ENCODE measurements around the gene RADX.

RADX gene

GRCh38 chrX:106672527-106672926, 60.7 kb downstream of the RADX start:
- TF ChIP-seq, protein P1, sequence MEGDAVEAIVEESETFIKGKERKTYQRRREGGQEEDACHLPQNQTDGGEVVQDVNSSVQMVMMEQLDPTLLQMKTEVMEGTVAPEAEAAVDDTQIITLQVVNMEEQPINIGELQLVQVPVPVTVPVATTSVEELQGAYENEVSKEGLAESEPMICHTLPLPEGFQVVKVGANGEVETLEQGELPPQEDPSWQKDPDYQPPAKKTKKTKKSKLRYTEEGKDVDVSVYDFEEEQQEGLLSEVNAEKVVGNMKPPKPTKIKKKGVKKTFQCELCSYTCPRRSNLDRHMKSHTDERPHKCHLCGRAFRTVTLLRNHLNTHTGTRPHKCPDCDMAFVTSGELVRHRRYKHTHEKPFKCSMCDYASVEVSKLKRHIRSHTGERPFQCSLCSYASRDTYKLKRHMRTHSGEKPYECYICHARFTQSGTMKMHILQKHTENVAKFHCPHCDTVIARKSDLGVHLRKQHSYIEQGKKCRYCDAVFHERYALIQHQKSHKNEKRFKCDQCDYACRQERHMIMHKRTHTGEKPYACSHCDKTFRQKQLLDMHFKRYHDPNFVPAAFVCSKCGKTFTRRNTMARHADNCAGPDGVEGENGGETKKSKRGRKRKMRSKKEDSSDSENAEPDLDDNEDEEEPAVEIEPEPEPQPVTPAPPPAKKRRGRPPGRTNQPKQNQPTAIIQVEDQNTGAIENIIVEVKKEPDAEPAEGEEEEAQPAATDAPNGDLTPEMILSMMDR (IDR thresholded peaks at IDR 0.05; ENCODE audit: extremely low read depth, insufficient read depth, missing control alignments): no peak
- in situ Hi-C loops (cut with MboI; ENCODE audit: low pct_unique_long_range_greater_than_20kb, low sequenced_read_pairs, unreplicated experiment): no loop called here
- no peak for DNase-seq (ENCODE audit: low spot score)

DNA sequence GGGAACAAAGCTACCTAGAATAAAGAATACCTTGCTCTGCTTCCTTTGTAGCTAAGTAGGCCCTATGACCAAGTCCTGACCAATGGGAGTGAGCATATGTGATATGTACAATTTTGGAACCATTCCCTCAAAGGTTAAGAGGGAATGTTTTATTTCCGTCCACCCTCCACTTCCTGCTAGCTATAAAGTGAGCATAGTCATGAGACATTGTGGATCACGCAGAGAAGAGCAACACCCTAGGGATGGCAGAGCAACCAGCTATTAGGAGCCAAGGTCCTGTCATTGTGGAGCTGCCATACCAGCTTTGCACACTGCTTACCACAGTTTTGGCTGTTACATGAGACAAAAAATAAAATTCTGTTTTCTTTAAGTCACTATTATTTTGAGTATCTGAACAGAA, 68.9 kb downstream of the RADX start:
- TF ChIP-seq, protein P1 (IDR thresholded peaks at IDR 0.05; ENCODE audit: extremely low read depth, insufficient read depth, missing control alignments): no peak
- DNase-seq (ENCODE audit: low spot score): no peak
- in situ Hi-C loops (cut with MboI; ENCODE audit: low pct_unique_long_range_greater_than_20kb, low sequenced_read_pairs, unreplicated experiment): no loop called here

GRCh38 chrX:106684207-106684606, 72.4 kb downstream of the RADX start:
- no peak for DNase-seq (ENCODE audit: low spot score)
- TF ChIP-seq, protein P1 (IDR thresholded peaks at IDR 0.05; ENCODE audit: extremely low read depth, insufficient read depth, missing control alignments): no peak
- in situ Hi-C loops (cut with MboI; ENCODE audit: low pct_unique_long_range_greater_than_20kb, low sequenced_read_pairs, unreplicated experiment): no loop called here

- DNase-seq (ENCODE audit: low spot score): no peak
- TF ChIP-seq, protein P1 (IDR thresholded peaks at IDR 0.05; ENCODE audit: extremely low read depth, insufficient read depth, missing control alignments): no peak
These were observed 80.8 kb downstream of the RADX start for GRCh38 chrX:106692425-106693065.

GRCh38 chrX:106696502-106696901, 84.7 kb downstream of the RADX start:
- in situ Hi-C loops (cut with MboI; ENCODE audit: low pct_unique_long_range_greater_than_20kb, low sequenced_read_pairs, unreplicated experiment): no loop called here
- no peak for DNase-seq (ENCODE audit: low spot score)

More at GRCh38 chrX:106692425-106693065, 80.8 kb downstream of the RADX start:
- in situ Hi-C loops (cut with MboI; ENCODE audit: low pct_unique_long_range_greater_than_20kb, low sequenced_read_pairs, unreplicated experiment): no loop called here

DNA sequence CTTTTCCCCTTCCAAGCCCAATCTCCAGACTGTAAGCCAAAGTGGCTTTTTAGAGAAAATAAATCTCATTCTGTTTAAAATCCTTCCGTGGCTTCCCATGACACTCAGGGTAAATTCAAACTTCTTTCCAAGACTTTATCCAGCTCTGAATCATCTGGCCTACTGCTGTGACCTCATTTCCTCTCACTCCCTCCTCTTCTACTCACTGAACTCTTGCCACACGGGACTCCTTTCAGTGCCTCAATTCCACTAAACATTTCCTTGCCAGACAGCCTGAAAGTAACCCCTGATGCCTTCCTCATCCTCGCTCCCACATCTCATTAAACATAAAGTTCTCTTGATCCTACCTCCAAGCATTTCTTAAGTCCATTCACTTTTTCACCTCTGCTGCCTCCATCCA, 86.9 kb downstream of the RADX start:
- in situ Hi-C loops (cut with MboI; ENCODE audit: low pct_unique_long_range_greater_than_20kb, low sequenced_read_pairs, unreplicated experiment): no loop called here
- TF ChIP-seq, protein P1 (IDR thresholded peaks at IDR 0.05; ENCODE audit: extremely low read depth, insufficient read depth, missing control alignments): no peak
- no peak for DNase-seq (ENCODE audit: low spot score)

More at GRCh38 chrX:106696502-106696901, 84.7 kb downstream of the RADX start:
- TF ChIP-seq, protein P1 (IDR thresholded peaks at IDR 0.05; ENCODE audit: extremely low read depth, insufficient read depth, missing control alignments): no peak
